ENCODE results near the gene CD44. TPM values are rescaled to one million over a fixed set of nuclear protein-coding genes. Genes with fewer than 3 reads are reported as not detected.

Gene CD44
- total RNA-seq, 3 donors from 2014 or later (not counting 1 experiment from before 2014, with no cell fraction given): 354 to 638 (median 490) TPM

DNA sequence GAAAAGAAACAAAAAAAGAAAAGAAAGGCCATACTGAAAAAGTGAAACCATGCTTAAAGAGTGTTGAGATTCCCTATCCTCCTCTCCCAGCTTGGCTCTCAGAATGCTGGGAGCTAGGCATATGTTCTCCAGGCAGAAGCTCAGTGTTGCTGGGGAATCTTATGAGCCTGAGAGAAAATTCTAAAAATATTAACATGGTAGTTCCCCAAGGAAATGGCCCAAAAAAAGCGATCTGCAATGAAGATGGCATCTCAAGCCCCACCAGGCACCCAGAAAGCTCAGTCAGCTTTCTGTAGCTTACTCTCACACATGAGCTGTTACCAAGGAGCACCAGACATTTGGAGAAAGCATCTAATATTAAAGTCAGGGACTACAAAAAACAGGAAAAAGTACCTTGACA is 94.5 kb downstream of the CD44 start:
- Mint-ChIP-seq H3K27ac (peak overlapping the region in 1 of 2 donors; percentile 66), H3K4me3 (no peak overlapping the region), H3K4me1 (peaks cover 41 to 42% of the 10 kb centered on the region in 2 donors), H3K27me3 (ENCODE audit: low read depth in 2 of 2) (peaks cover 0 to 8% of the 10 kb centered on the region in 2 donors), H3K36me3 (peaks cover 37% of the 10 kb centered on the region), H3K9me3 (peaks cover 0 to 2% of the 10 kb centered on the region in 2 donors)
- Histone ChIP-seq H3K4me3 (ENCODE audit: low read length) (no peak overlapping the region), H3K9me3 (ENCODE audit: control insufficient read depth, insufficient read depth, low read length) (peaks cover 3% of the 10 kb centered on the region), H3K4me1 (ENCODE audit: control insufficient read depth, insufficient read depth, low read length) (peaks cover 22% of the 10 kb centered on the region), H3K27ac (ENCODE audit: low read length) (no peak overlapping the region), H3K27me3 (ENCODE audit: control insufficient read depth, insufficient read depth, low read length) (no peaks in the 10 kb centered on the region), H3K36me3 (ENCODE audit: control insufficient read depth, insufficient read depth, low read length) (peaks cover 30% of the 10 kb centered on the region)
- TF ChIP-seq, protein P1, sequence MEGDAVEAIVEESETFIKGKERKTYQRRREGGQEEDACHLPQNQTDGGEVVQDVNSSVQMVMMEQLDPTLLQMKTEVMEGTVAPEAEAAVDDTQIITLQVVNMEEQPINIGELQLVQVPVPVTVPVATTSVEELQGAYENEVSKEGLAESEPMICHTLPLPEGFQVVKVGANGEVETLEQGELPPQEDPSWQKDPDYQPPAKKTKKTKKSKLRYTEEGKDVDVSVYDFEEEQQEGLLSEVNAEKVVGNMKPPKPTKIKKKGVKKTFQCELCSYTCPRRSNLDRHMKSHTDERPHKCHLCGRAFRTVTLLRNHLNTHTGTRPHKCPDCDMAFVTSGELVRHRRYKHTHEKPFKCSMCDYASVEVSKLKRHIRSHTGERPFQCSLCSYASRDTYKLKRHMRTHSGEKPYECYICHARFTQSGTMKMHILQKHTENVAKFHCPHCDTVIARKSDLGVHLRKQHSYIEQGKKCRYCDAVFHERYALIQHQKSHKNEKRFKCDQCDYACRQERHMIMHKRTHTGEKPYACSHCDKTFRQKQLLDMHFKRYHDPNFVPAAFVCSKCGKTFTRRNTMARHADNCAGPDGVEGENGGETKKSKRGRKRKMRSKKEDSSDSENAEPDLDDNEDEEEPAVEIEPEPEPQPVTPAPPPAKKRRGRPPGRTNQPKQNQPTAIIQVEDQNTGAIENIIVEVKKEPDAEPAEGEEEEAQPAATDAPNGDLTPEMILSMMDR (IDR thresholded peaks at IDR 0.05): no peak
- intact Hi-C loops (cut with micrococcal nuclease): no loop called here
- WGBS (ENCODE audit: insufficient coverage): 86% methylated on average over 1 of the region's 1 CpG
- ATAC-seq (no peak), DNase-seq (no peak)

DNA sequence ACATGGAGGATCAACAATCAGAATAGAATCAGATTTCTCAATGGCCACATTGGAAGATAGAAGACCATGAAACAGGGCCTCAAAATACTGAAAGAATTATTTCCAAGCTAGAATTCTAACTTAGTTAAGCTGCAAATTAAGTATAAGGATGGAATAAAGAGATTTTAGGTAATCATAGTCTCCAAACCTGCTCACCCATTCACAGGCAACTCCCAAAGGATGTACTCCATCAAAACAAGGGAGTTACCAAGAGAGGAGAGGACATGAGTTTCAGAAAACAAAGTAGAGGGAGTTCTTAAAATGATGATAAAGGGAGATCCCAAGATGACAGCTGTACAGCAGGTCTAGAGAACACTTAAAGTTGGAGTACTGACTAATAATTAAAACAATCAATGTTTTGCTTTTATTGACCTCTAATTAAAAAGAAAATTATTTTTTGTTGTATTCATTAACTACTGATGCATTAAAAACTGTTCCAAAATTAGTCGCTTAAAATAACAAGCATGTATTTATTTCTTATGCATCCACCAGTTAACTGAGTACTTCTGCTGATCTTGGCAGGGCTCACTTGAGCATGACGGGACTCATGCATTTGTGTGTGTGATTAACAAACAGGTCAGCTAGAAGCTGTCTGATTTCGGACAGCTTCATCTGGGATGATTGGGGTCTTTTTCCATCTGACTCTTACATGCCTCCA is 95.6 kb downstream of the CD44 start:
- H3K4me1 Mint-ChIP-seq: peaks cover 41 to 42% of the 10 kb centered on the region in 2 donors
- ATAC-seq (no peak), DNase-seq (no peak)
- peaks cover 0 to 2% of the 10 kb centered on the region in 2 donors for H3K9me3 Mint-ChIP-seq
- peaks cover 3% of the 10 kb centered on the region for H3K9me3 ChIP-seq (ENCODE audit: control insufficient read depth, insufficient read depth, low read length)
- no peak overlapping the region for H3K4me3 Mint-ChIP-seq
- peaks cover 22% of the 10 kb centered on the region for H3K4me1 ChIP-seq (ENCODE audit: control insufficient read depth, insufficient read depth, low read length)
- H3K27me3 Mint-ChIP-seq (ENCODE audit: low read depth in 2 of 2): peaks cover 0 to 13% of the 10 kb centered on the region in 2 donors
- H3K36me3 Mint-ChIP-seq: peaks cover 36% of the 10 kb centered on the region
- peaks cover 21% of the 10 kb centered on the region for H3K36me3 ChIP-seq (ENCODE audit: control insufficient read depth, insufficient read depth, low read length)
- intact Hi-C loops (cut with micrococcal nuclease): loop anchor here (5.0 kb wide), 3 partner anchors 57 to 158 kb away; no protein-coding TSS in a partner anchor
- 100% methylated on average over 3 of the region's 3 CpGs for WGBS (ENCODE audit: insufficient coverage)
- no peaks in the 10 kb centered on the region for H3K27me3 ChIP-seq (ENCODE audit: control insufficient read depth, insufficient read depth, low read length)
- H3K27ac ChIP-seq (ENCODE audit: low read length): peak overlapping the region; percentile 58
- TF ChIP-seq, protein P1 (IDR thresholded peaks at IDR 0.05): no peak
- no peak overlapping the region for H3K4me3 ChIP-seq (ENCODE audit: low read length)
- peak overlapping the region in 1 of 2 donors; percentile 57 for H3K27ac Mint-ChIP-seq

DNA sequence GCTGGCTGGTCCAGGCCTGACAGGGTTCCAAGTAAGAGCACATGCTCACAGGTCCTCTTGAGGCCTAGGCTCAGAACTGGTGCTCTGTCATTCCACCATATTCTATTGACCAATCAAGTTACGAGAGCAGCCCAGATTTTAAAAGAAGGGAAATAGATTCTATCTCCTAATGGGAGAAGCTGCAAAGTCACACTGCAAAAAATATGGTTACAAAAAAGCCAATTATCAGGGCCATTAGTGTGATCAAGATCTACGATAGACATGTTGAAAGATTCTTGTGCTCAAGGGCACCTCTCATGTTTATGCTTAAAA is 96.1 kb downstream of the CD44 start:
- H3K4me1 Mint-ChIP-seq: peaks cover 41 to 42% of the 10 kb centered on the region in 2 donors
- ATAC-seq (no peak), DNase-seq (no peak)
- peak overlapping the region in 1 of 2 donors; percentile 57 for H3K27ac Mint-ChIP-seq
- Histone ChIP-seq H3K36me3 (ENCODE audit: control insufficient read depth, insufficient read depth, low read length) (peaks cover 16% of the 10 kb centered on the region), H3K4me1 (ENCODE audit: control insufficient read depth, insufficient read depth, low read length) (peaks cover 22% of the 10 kb centered on the region), H3K27me3 (ENCODE audit: control insufficient read depth, insufficient read depth, low read length) (no peaks in the 10 kb centered on the region), H3K4me3 (ENCODE audit: low read length) (no peak overlapping the region), H3K27ac (ENCODE audit: low read length) (peak overlapping the region; percentile 58), H3K9me3 (ENCODE audit: control insufficient read depth, insufficient read depth, low read length) (peaks cover 3% of the 10 kb centered on the region)
- peaks cover 0 to 2% of the 10 kb centered on the region in 2 donors for H3K9me3 Mint-ChIP-seq
- H3K27me3 Mint-ChIP-seq (ENCODE audit: low read depth in 2 of 2): peaks cover 2 to 13% of the 10 kb centered on the region in 2 donors
- 96% methylated on average over 2 of the region's 2 CpGs for WGBS (ENCODE audit: insufficient coverage)
- intact Hi-C loops (cut with micrococcal nuclease): loop anchor here (5.0 kb wide), 3 partner anchors 58 to 157 kb away; no protein-coding TSS in a partner anchor
- peaks cover 31% of the 10 kb centered on the region for H3K36me3 Mint-ChIP-seq
- TF ChIP-seq, protein P1 (IDR thresholded peaks at IDR 0.05): no peak
- no peak overlapping the region for H3K4me3 Mint-ChIP-seq

All from natural killer cell (primary cell).